HepG2 (cell line): ENCODE measurements around the gene SULT2B1. TPM values are rescaled to one million over a fixed set of nuclear protein-coding genes. Genes with fewer than 3 reads are reported as not detected.

Experiments used
- MBD4 ChIP-seq: IDR thresholded peaks from 2 replicates; pipeline ENCODE4 v1.6.1; 2012; ENCODE audit warnings: low read length, inconsistent platforms, borderline replicate concordance
- SMAD1 ChIP-seq: sonication (generic); formaldehyde crosslinking; IDR thresholded peaks from 2 replicates; pipeline ENCODE4 v1.4.0; 2020; ENCODE audit warnings: missing genetic modification reagents, low read depth, mild to moderate bottlenecking, borderline replicate concordance
- SP5 ChIP-seq: IDR thresholded peaks from 2 replicates; pipeline ENCODE4 v1.6.1; 2016; ENCODE audit warnings: low read depth, borderline replicate concordance
- TAF15 ChIP-seq: fragments of 200-400 bp; formaldehyde crosslinking; IDR thresholded peaks from one replicate; pipeline ENCODE4 v1.6.1; 2018; ENCODE audit warnings: mild to moderate bottlenecking, low read depth, low read length; ENCODE audit not compliant: poor library complexity, severe bottlenecking
- TEAD2 ChIP-seq: sonication (generic); formaldehyde crosslinking; IDR thresholded peaks from 2 replicates; pipeline ENCODE4 v1.9.0; 2021; ENCODE audit warnings: missing genetic modification reagents
- ZNF138 ChIP-seq: sonication (generic); formaldehyde crosslinking; IDR thresholded peaks from 2 replicates; pipeline ENCODE4 v1.5.0; 2020; ENCODE audit warnings: mild to moderate bottlenecking, low read depth, missing genetic modification reagents
- ZNF232 ChIP-seq: sonication (generic); formaldehyde crosslinking; IDR thresholded peaks from 2 replicates; pipeline ENCODE4 v1.4.0; 2020; ENCODE audit warnings: missing genetic modification reagents, borderline replicate concordance
- ZNF335 ChIP-seq: sonication (generic); formaldehyde crosslinking; IDR thresholded peaks from 2 replicates; pipeline ENCODE4 v1.4.0; 2020; ENCODE audit warnings: missing genetic modification reagents
- ZNF549 ChIP-seq: sonication (generic); formaldehyde crosslinking; IDR thresholded peaks from 2 replicates; pipeline ENCODE4 v1.5.0; 2020; ENCODE audit warnings: missing genetic modification reagents
- ZNF574 ChIP-seq: sonication (generic); formaldehyde crosslinking; IDR thresholded peaks from 2 replicates; pipeline ENCODE4 v1.4.0; 2020; ENCODE audit warnings: missing genetic modification reagents
- ZNF609 ChIP-seq: sonication (generic); formaldehyde crosslinking; IDR thresholded peaks from 2 replicates; pipeline ENCODE4 v1.4.0; 2020; ENCODE audit warnings: mild to moderate bottlenecking, missing genetic modification reagents, borderline replicate concordance
- polyA plus RNA-seq, 8 experiments: library from polyadenylated mRNA; depleted of rRNA in 3 of 8; stranded (reverse) in 7 of 8; unstranded in 1 of 8; fragments of >200 nt; fragmentation: Illumina TruSeq in 4 of 8; extraction: Trizol in 4 of 8; gene quantifications; 2 replicates each; pipeline versions ENCODE4 v1.2.1 to v1.2.3, GENCODE V29; 2011 to 2016; ENCODE audit warnings: low read depth in 4 of 8, missing spikeins in 1 of 8, mixed read lengths in 1 of 8; ENCODE audit not compliant: insufficient read depth in 1 of 8
- total RNA-seq, 5 experiments: library from RNA; depleted of rRNA; stranded (reverse); fragments of >200 nt; fragmentation: Illumina TruSeq; extraction: Trizol; gene quantifications; 2 replicates each; pipeline ENCODE4 v1.2.3, GENCODE V29; 2016; ENCODE audit warnings: low read depth in 1 of 5
- TF ChIP-seq, protein P1 (sequence below): sonication (generic); formaldehyde crosslinking; IDR thresholded peaks from 2 replicates; pipeline ENCODE4 v1.5.1; 2020; ENCODE audit warnings: mild to moderate bottlenecking, missing genetic modification reagents, moderate library complexity
- TF ChIP-seq, protein P2 (sequence below): sonication (generic); formaldehyde crosslinking; IDR thresholded peaks from 2 replicates; pipeline ENCODE4 v1.4.0; 2020; ENCODE audit warnings: mild to moderate bottlenecking, missing genetic modification reagents
- TF ChIP-seq, protein P3 (sequence below): IDR thresholded peaks from 2 replicates; pipeline ENCODE4 v1.6.1; 2016; ENCODE audit warnings: missing biosample characterization, missing genetic modification reagents, low read depth

SULT2B1 gene
- total and polyA plus RNA-seq, 2 of the 13 experiments (the other 11 are each of a cell fraction or from before 2014, with no cell fraction given): 0.13 TPM; not detected in 1

DNA sequence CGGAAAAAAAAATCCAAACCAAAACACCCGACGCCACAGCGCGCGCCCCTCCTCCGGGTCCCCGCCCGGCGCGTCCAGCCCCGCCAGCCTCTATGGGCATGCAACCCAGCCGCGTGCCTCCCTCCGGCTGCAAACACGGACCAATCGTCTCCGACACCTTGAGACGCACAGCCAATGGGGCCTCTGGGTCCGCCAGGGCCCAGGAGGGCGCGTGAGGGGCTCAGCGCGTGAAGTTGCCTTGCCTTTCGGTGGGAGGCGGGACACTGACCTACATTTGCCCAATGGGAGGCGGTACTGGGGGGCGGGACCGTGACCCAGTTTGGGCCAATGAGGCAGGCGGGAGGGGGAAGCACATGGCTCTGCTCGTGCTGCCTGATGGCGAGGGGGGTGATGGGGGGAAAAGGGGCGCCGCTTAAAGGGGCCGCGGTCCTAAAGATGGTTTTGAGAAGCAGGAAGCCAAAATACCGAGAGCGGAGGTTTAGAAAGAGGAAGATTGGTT is 85.5 kb downstream of the SULT2B1 start (continued):
- TF ChIP-seq, protein P1, sequence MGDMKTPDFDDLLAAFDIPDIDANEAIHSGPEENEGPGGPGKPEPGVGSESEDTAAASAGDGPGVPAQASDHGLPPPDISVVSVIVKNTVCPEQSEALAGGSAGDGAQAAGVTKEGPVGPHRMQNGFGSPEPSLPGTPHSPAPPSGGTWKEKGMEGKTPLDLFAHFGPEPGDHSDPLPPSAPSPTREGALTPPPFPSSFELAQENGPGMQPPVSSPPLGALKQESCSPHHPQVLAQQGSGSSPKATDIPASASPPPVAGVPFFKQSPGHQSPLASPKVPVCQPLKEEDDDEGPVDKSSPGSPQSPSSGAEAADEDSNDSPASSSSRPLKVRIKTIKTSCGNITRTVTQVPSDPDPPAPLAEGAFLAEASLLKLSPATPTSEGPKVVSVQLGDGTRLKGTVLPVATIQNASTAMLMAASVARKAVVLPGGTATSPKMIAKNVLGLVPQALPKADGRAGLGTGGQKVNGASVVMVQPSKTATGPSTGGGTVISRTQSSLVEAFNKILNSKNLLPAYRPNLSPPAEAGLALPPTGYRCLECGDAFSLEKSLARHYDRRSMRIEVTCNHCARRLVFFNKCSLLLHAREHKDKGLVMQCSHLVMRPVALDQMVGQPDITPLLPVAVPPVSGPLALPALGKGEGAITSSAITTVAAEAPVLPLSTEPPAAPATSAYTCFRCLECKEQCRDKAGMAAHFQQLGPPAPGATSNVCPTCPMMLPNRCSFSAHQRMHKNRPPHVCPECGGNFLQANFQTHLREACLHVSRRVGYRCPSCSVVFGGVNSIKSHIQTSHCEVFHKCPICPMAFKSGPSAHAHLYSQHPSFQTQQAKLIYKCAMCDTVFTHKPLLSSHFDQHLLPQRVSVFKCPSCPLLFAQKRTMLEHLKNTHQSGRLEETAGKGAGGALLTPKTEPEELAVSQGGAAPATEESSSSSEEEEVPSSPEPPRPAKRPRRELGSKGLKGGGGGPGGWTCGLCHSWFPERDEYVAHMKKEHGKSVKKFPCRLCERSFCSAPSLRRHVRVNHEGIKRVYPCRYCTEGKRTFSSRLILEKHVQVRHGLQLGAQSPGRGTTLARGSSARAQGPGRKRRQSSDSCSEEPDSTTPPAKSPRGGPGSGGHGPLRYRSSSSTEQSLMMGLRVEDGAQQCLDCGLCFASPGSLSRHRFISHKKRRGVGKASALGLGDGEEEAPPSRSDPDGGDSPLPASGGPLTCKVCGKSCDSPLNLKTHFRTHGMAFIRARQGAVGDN (CRISPR knock-in tag): peak; percentile 97
- TF ChIP-seq MBD4 (no peak), ZNF138 (CRISPR knock-in tag) (peak; percentile 87), ZNF549 (CRISPR knock-in tag) (no peak), ZNF335 (CRISPR knock-in tag) (peak; percentile 30; the same call in 1 of the 2 replicates), ZNF232 (CRISPR knock-in tag) (no peak), SMAD1 (CRISPR knock-in tag) (no peak), SP5 (CRISPR knock-in tag) (peak; percentile 75), TAF15 (peak; percentile 58), ZNF609 (CRISPR knock-in tag) (peak; percentile 8; the same call in 1 of the 2 replicates), TEAD2 (CRISPR knock-in tag) (no peak), ZNF574 (CRISPR knock-in tag) (peak; percentile 76)
- TF ChIP-seq, protein P2, sequence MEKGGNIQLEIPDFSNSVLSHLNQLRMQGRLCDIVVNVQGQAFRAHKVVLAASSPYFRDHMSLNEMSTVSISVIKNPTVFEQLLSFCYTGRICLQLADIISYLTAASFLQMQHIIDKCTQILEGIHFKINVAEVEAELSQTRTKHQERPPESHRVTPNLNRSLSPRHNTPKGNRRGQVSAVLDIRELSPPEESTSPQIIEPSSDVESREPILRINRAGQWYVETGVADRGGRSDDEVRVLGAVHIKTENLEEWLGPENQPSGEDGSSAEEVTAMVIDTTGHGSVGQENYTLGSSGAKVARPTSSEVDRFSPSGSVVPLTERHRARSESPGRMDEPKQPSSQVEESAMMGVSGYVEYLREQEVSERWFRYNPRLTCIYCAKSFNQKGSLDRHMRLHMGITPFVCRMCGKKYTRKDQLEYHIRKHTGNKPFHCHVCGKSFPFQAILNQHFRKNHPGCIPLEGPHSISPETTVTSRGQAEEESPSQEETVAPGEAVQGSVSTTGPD (CRISPR knock-in tag): no peak
- TF ChIP-seq, protein P3, sequence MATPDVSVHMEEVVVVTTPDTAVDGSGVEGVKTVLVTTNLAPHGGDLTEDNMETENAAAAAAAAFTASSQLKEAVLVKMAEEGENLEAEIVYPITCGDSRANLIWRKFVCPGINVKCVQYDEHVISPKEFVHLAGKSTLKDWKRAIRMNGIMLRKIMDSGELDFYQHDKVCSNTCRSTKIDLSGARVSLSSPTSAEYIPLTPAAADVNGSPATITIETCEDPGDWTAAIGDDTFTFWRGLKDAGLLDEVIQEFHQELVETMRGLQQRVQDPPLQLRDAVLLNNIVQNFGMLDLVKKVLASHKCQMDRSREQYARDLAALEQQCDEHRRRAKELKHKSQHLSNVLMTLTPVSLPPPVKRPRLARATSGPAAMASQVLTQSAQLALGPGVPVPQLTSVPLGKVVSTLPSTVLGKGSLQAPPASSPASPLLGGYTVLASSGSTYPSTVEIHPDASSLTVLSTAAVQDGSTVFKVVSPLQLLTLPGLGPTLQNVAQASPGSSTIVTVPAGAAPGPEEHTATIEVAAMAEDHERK (CRISPR knock-in tag): peak; percentile 37; the same call in 1 of the 2 replicates
